Daoy (cell line): ENCODE results near the gene NCKAP5. TPM values are rescaled to one million over a fixed set of nuclear protein-coding genes. Genes with fewer than 3 reads are reported as not detected.

Experiments used
- DNase-seq: peaks from one replicate; pipeline ENCODE4 v3.0.0-alpha.2; 2015; ENCODE audit warnings: low read depth
- total RNA-seq: library from RNA; depleted of rRNA; stranded (reverse); fragments of >200 nt; shearing (Covaris generic); gene quantifications from 2 replicates; pipeline ENCODE4 v1.2.3, GENCODE V29; 2014

Gene NCKAP5
- total RNA-seq, 1 experiment from 2014 or later = 8.4 TPM

DNA sequence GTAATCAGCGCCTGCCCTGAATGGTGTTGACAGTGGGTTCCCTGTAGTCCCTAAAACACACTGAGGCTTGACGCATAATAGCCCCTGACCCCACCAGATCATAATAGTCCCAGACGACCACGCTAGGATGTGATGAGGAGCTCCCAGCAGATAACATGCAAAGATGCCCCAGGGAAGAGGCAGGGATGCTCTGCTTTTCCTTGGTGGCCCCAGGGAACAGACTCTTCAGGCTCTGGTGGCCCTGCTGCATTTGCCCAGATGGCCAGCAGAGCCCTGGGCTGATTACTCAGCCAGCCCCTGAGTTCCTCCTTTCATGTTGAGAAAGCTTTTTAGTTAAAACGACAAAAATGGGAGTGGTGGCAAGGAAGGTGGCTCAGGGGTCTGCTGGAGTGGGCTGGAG is 5.9 kb upstream of the NCKAP5 start:
- DNase-seq = no peak

DNA sequence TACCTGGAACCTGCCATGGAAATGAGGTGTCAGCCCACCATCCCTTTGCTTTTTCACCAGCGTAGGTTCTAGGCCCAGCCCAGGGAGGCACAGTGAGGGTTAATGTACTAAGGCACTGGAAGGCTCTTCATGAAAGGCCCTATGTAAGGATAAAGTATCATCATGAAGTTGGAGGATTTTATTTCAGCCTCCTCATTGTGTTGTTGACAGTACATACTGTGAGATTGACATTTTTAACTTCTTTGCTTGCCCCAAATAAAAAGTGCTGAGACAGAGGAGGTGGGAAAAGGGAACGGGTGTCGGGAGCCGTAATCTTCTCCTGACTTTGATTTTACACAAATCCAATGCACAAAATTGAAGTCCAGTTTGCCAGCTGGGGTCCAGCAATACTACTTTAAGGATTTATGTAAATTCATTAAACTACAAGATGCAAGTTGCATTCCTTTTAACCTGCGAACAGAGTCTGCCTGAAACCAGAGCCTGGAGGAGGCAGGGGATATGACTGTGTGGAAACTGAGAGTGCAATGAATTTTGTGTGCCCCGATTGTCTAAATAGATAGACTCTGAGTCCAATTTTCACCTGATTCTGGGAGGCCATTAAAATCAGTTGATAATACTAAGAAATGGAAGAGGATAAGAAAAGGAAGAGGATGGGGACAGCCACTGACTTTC is 5.4 kb upstream of the NCKAP5 start:
- DNase-seq = no peak

DNA sequence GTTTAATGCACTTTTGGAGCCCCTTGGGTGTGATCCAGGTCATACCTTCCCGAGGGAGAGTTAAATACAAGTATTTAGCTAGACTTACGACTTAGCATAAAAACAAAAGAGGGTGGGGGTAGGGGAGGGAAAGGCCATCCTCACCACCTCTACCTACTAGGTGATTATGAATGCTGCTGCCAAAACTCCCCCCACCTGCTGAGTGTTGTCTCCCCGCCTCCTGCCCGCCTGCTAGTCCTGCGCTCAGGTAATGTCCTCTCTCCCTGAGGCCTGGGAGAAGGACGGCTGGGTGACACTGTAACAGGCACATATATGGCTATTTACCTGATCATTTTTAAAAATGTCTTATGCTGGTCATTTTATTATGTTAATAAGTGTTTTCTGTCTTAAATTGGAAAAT is 3.0 kb upstream of the NCKAP5 start:
- no peak for DNase-seq

DNA sequence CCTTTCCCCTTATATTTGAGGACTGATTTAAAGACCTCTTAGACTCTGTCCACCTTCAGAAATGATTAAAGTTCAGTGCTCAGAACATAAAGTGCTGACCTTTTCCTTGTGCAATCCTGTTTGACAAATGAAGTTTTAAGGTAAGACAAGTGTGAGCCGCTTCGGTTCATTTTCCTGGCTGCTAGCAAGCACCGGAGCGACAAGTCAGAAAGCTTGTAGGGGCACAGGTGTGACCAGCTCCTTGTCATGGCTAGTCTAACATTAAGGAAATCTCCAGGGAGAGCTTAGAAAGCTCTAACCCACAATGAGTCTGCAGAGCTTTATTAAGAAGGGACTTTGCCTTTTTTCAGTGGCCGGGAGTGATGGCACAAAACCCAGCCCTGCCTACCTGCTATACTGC is 2.3 kb upstream of the NCKAP5 start:
- no peak for DNase-seq

DNA sequence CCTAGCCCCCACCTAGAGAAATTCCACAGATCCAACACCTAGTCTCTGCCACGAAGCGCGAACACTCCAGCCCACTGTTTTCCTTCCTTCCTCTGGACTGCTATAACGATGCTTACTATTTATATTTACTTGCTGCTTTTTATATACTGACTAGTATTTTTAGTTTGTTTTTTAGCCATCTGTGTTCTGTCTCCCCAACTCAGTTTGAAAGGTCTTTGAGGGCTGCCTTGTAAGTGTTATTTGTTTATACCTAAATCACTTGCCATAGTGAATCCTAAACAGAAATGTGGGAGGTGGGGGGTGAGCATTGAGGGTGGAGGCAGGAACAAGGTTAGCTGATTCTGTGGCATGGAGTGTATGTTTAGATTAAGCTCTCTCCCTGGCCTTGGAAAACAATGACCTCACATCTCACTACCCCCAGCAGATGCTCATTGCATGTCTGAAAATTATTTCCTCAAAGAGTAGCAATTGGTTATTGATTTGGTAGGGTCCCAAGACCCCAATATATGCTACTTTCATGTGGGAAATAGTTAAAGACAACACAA is 1.1 kb upstream of the NCKAP5 start:
- peak; percentile 44 for DNase-seq

DNA sequence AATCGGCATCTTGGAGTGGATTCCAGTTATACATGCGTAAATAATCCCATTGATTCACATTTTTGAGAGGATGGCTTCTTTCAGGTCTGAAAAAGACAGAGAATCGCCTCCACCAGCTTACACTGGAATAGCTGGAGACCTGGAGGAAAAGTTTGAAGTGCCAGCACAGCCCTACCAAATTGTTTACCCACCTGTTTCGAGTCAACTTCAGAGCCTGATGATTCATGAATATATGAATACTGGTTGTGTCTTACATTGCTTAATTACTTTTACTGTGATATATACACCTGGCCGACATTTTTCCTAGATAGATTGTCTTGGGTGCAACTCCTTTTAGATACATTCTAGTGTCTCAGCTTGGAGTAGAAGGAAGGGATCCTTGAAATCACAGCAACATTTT is 335 bp upstream of the NCKAP5 start:
- no peak for DNase-seq

DNA sequence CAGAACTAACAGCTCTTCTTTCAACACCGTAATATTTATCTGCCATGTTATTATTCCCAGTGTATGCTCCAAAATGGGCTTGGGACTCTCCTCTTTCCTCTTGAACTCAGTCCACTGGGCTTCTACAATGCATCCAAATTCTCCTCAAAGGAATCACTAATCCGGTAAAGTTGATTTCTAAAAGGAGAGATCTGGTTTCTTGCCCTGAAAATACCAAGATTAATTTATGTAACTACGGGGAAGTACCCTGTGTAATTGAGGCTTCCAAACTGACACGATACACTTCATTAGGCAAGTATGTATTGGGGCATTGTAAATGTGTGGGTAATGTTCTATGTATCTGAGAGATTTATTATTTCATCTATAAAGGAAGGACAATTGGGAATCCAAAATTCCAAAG is 5.7 kb downstream of the NCKAP5 start:
- DNase-seq = no peak

DNA sequence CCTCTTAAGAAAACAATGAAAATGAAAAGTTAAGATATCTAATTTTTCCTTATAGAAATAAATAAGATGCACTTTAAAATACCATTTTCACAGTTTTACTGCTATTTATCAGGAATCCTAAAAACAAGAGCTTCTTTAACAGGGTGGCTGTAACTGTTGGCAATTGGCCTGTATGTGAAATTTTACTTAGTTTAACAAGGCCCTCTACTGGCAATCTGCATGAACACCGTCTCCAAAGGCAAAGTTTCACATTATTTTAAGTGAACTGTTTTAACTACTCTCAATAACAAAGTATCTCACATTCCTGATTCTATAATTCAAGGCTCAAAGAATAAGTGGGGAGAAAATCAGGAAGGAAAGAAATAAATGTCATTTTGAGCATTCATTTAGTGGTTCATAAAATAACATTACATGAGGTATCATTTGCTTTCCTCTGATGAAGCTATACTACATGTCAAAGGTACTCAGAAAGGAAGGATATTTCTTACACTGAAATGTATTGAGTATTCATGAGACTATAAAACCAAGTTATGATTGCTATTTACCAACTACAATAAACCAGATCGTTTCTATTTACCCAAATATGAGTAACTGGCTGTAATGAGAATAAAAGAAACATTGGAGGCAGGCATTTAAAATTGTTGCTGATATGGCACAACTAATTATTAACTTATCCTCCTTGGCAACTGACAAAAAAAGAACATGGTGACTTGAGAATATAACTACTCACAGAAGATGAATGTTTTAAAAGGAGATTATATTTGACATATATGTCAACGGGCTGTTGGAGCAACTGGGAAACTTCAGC is 7.0 kb downstream of the NCKAP5 start:
- peak; percentile 55 for DNase-seq

DNA sequence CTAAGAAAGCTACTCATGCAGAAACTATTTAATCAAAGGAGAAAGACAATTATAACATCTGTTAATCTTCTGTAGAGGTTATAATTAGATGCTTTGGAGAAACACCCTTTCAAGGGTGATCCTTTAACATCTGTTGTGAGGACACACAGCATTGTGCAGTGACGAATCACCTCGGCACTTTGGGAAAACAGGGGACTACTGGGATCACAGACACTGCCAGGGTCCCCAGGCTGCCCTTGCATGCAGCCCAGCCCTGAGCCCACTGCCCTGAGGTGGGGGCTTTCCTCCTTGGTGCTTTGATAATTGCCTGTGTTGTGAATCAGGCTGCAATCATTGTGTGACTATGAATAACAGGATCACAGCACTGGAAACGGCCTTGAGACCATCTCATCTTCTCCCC is 10.6 kb downstream of the NCKAP5 start:
- DNase-seq = no peak

DNA sequence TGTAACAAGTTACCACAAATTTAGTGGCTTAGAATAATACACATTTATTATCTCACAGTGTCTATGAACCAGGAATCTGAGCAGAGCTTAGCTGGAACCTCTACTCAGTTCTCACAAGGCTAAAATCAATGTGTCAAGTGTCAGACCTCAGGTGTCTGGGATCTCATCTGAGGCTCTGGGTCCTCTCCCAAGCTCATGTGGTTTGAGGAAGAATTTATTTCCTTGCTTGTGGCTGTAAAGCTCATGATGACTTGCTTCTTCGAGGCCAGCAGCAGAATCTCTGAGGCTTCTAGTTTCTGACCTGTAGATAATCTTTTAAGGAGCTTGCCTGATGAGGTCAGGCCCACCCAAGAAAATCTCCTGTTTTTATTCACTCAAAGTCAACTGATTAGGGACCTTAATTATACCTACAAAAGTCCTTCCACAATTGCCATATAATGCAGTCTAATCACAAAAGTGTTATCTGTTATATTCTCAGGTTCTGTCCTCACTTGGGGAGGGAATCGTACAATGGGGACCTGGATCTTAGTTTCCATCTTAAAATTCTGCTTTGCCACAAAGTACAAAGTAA is 14.3 kb downstream of the NCKAP5 start:
- DNase-seq = no peak

DNA sequence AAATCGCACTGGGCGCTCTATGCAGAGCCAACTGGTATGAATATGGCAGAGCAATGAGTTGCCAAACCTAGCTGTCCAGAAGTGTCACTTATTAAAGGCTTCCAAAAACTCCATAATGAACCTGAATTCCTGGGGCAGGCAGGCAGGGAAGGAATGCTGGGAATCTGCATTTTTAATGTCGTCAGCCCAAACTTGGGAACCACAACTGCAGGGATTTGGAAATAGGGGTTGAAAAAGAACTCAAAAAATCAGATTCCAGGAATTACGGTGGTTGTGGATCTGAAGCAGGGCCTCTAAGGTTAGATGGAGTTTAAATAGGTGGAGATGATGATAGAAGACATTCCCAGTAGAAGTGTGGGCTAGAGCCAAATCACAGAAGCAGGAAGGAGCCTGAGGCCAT is 15.0 kb downstream of the NCKAP5 start:
- DNase-seq = no peak

DNA sequence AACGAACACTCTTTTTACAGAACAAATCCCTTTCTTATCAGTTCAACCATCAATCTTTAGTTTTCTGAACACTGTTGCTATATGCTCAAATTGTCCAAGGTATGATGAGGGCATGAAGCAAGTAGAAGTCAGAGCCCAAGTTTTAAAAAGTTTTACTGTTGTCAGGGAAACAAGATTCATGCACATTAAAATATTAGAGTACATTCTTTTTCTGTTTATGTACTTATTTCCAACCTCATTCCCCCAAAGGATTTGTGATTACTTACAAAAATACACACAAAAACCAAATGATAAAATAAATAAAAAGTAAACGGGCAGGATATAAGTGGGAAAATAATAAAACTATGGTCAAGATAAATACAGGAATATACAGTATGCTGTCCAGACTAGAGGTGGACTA is 15.4 kb downstream of the NCKAP5 start:
- no peak for DNase-seq

DNA sequence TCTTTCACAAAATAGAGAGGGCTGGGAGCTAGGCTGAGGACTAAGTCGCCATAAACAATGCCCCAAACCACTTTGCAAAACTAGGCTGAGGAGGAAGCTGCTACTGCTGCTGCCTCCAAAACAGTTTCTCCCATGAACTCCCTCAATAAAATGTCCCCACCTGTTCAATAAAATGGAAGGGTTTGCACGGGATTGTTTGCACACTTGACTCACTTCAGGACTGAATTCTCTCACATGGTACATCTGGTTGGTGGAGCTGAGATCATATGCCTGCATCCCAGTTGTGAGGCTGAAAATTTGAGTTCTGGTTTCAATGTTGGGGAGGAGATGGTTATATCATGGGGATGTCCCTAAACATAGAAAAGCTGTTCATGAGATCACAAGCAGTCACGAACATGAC is 26.5 kb downstream of the NCKAP5 start:
- no peak for DNase-seq

DNA sequence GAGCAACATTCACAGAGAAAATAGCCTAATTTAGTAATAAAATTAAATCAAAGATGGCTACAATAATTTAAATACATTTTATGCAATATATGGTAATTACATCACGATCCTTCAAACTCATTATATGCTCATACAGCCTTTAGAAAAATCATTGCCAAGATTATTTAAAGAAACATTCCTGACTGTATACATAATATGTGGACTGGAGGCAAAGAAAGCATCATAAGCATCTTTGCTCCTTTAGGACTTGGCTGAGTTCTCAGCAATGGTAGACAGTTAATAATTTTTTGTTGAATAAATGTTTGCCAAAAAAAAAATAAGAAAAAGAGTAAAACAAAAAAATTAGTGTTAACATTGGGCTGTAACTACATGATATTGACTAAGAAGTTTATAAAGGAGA is 26.9 kb downstream of the NCKAP5 start:
- DNase-seq = no peak

DNA sequence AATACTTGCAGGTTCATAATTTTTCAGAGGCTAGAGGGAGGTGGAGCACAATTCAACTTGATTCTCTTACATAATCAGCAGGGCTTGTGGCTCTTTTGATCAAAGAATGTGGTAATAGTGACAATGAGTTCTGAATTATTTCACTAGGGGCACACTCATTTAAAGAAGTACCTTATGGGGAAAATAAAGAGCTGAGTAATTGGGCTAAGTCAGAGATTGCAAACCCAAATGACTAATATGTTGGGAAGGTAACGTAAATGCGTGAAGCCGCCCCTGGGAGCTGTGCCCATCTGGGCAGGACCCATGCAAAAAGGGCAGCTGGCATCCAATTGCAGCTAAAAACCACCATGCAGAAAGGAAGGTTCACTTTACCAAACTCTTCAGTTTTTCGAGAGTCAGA is 35.3 kb downstream of the NCKAP5 start:
- peak; percentile 73 for DNase-seq

DNA sequence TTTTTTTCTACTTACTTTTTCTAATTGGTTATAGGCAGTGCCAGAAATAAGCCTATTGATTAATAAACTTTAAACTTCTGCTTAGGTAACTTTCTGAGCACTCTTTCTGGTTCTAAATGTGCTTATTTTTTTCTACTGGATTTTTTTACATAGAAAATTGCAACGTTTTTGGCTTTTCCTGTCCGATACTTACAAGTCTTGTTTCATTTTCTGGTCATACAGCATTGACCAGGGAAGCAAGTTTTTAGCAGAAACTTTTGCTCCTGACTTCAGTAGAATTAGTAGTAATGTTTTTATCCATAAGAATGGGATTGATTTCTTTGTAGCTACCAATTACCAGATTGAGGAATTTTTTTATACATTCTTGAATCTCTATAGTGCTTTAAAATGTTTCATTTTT is 36.9 kb downstream of the NCKAP5 start:
- DNase-seq = no peak

DNA sequence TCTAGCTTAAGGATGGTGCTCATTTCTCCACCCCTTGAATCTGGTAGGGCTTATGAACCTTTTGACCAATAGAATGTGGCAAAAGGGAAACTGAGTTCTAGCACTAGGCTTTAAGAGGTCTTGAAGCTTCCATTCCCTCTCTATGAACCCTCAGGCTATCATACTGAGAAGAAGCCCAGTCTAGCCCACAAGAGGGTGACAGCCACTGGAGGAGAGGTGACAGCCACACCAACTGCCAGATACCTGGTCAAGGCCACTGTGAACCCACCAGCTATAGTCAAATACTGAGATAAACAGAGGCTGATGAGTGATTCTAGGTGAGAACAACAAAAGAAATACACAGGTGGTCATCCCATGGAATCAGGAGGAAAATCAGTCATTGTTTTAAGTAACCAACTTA is 37.6 kb downstream of the NCKAP5 start:
- DNase-seq = no peak

DNA sequence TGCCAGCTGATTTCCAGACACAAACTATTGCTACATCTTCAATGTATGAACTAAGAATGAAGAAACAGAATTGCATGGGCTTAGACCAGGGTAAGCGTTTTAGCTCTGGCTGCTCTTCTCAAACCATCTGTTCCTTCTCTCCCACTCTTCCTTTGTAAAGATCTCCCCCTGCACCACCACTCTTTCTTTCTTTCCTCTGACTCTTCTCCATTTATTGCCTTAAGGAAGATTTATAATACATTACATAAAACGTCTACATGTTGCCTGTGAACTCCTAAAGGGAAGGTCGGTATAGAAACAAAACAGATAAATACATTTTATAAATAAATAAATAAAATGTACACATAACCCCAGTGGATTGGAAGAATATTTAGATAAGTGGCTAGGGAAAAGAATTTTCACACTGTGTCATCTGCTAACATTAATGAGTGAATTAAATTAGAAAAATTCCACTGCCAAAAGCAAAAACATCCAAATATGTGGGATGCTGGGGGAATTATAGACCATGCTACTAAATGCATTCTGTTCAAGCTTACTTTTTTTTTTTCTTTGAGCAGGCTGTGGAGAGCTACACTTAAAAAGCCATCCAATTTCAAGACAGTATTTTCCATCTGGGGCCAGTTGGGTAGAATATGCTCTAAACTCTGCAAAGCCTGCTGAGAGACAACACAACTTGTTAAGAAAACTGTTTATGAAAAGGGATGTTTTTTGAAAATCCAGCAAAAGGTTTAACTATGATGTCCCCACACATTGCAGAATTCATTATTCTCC is 41.5 kb downstream of the NCKAP5 start:
- no peak for DNase-seq

DNA sequence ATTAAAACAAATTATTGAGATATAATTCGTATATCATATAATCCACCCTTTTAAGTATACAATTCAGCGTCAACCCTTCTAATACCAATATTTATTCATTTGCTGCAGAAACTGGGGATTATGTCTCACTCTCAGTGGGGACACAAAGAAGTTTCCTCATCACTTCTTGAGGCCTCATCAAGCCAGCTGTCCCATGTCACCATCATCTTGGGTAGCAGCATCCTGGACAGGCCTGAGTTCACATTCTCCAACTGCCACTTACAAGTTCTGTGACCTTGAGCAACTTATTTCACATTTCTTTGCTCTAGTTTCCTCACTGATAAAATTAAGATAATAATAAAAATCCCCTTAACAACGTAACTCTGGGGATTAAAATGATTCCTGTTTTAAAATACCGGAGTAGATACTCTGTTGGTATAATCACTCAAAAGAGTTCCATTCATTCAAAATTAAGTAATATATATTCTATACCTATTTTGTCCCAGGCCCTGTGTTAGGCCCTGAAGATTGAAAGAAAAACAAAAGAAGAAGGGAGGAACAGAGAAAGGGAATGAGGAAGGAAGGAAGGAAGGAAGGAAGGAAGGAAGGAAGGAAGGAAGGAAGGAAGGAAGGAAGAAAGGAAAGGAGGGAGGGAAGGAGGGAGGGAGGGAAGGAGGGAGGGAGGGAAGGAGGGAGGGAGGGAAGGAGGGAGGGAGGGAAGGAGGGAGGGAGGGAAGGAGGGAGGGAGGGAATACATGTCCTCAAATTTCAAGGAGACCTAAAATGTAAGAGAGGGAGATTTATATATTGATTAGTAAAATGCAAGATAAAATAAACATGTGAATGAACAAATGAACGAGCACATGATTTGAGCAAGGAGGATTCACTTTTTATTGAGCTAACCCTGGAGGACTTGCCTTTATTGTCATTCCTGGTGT is 42.4 kb downstream of the NCKAP5 start:
- DNase-seq = no peak

DNA sequence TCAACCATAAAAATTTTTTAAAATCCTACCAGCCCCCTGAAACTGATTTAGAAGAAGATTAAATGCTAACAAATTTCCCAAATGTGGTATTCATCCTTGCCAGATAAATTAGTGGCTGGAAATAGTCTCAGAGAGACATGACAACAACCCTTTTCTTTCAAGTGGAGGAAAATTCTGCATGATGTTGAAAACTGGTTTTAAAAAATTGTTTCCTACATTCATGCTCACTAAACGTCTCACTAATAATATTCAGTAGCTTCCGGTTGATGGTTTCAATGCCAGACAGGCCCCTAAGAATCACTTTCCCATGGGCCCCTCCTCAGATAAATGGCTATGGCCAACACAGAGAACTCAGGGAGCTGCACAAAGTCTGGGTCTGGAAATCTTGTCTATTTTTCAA is 43.2 kb downstream of the NCKAP5 start:
- DNase-seq = no peak

DNA sequence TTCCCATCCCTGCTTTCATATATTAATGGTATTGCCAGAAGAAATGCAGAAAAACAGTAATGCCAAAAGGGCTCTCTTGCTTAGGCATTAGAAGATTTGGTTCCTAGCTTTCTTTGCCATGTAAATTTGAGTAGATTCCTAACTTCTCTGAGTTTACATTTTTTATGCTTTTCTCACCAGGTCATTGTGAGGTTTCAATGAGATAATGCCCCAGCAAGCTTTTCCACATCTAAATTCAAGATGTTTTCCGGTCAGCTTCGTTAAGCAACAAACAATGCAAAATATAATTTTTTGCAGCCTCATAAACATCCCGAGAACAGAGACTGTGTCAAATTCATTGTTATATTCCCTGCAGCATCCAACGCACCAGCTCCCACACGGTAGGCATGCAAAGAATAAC is 44.9 kb downstream of the NCKAP5 start:
- no peak for DNase-seq
